ENCODE data around the gene ATAD5.
A peak's percentile ranks its signal among the peaks of the same experiment; 100 is the strongest.
"Not testable (repeated sequence)": the region's sequence is repeated elsewhere in the genome, so short reads cannot be mapped to it uniquely, and the experiment has no call there.

The ATAD5 gene

GRCh38 chr17:30831663-30832437, at the start of gene ATAD5:
ATAD5 (plus strand) TSS chr17:30831966; CDS start chr17:30832348, 382 bp downstream.
- DNase-seq (ENCODE audit: low read depth in 1 of 2, low spot score in 1 of 2), result peak; percentile 73 to 86

- DNase-seq (ENCODE audit: low read depth in 1 of 2, low spot score in 1 of 2), result no peak
Observed at GRCh38 chr17:30782206-30782605, 49.6 kb upstream of the ATAD5 start.

GRCh38 chr17:30788918-30789317, 42.8 kb upstream of the ATAD5 start:
- no peak for DNase-seq (ENCODE audit: low read depth in 1 of 2, low spot score in 1 of 2)

- no peak for DNase-seq (ENCODE audit: low read depth in 1 of 2, low spot score in 1 of 2)
Observed at GRCh38 chr17:30790279-30790678, 41.5 kb upstream of the ATAD5 start.

GRCh38 chr17:30793282-30793977, 38.3 kb upstream of the ATAD5 start:
- DNase-seq (ENCODE audit: low read depth in 1 of 2, low spot score in 1 of 2), result no peak

GRCh38 chr17:30794372-30794771, 37.4 kb upstream of the ATAD5 start:
- DNase-seq (ENCODE audit: low read depth in 1 of 2, low spot score in 1 of 2), result no peak

GRCh38 chr17:30796016-30796415, 35.8 kb upstream of the ATAD5 start:
- no peak for DNase-seq (ENCODE audit: low read depth in 1 of 2, low spot score in 1 of 2)

GRCh38 chr17:30801671-30802070, 30.1 kb upstream of the ATAD5 start:
- no peak for DNase-seq (ENCODE audit: low read depth in 1 of 2, low spot score in 1 of 2)

- DNase-seq (ENCODE audit: low read depth in 1 of 2, low spot score in 1 of 2), result no peak
Observed at GRCh38 chr17:30805944-30806456, 25.8 kb upstream of the ATAD5 start.

- no peak for DNase-seq (ENCODE audit: low read depth in 1 of 2, low spot score in 1 of 2)
Observed at GRCh38 chr17:30807896-30808295, 23.9 kb upstream of the ATAD5 start.

GRCh38 chr17:30808785-30809286, 22.9 kb upstream of the ATAD5 start:
- DNase-seq (ENCODE audit: low read depth in 1 of 2, low spot score in 1 of 2), result no peak

- DNase-seq (ENCODE audit: low read depth in 1 of 2, low spot score in 1 of 2), result no peak
Observed at GRCh38 chr17:30809867-30810266, 21.9 kb upstream of the ATAD5 start.

- no peak for DNase-seq (ENCODE audit: low read depth in 1 of 2, low spot score in 1 of 2)
Observed at GRCh38 chr17:30812218-30813177, 19.3 kb upstream of the ATAD5 start.

GRCh38 chr17:30814236-30814635, 17.5 kb upstream of the ATAD5 start:
- DNase-seq (ENCODE audit: low read depth in 1 of 2, low spot score in 1 of 2), result not testable (repeated sequence)

- DNase-seq (ENCODE audit: low read depth in 1 of 2, low spot score in 1 of 2), result not testable (repeated sequence)
Observed at GRCh38 chr17:30814860-30815259, 16.9 kb upstream of the ATAD5 start.

- DNase-seq (ENCODE audit: low read depth in 1 of 2, low spot score in 1 of 2), result no peak
Observed at GRCh38 chr17:30816165-30816564, 15.6 kb upstream of the ATAD5 start.

GRCh38 chr17:30819971-30820705, 11.6 kb upstream of the ATAD5 start:
- no peak for DNase-seq (ENCODE audit: low read depth in 1 of 2, low spot score in 1 of 2)

- DNase-seq (ENCODE audit: low read depth in 1 of 2, low spot score in 1 of 2), result no peak
Observed at GRCh38 chr17:30821871-30822723, 9.7 kb upstream of the ATAD5 start.

- DNase-seq (ENCODE audit: low read depth in 1 of 2, low spot score in 1 of 2), result not testable (repeated sequence)
Observed at GRCh38 chr17:30822919-30823318, 8.8 kb upstream of the ATAD5 start.

Data from activated CD4-positive, alpha-beta T cell treated with anti-CD3 and anti-CD28 coated beads, Interleukin-2, amount 50 U/mL, for 24 hours (primary cell).